Dendritic cell treated with granulocyte-macrophage colony-stimulating factor and Interleukin-4, amounts not matched to agents 40 ng/mL and 50 ng/mL, for 4 days (primary cell): ENCODE results near the gene NDUFV3.
"Not testable (repeated sequence)": the region's sequence is repeated elsewhere in the genome, so short reads cannot be mapped to it uniquely, and the experiment has no call there.

Source experiments
- H3K27ac Mint-ChIP-seq: one replicate; pipeline ENCODE4 v1.8.0; 2022; ENCODE audit warnings: mild to moderate bottlenecking, mixed read lengths
- H3K27me3 Mint-ChIP-seq: one replicate; pipeline ENCODE4 v1.8.0; 2022; ENCODE audit warnings: mild to moderate bottlenecking, mixed read lengths
- H3K36me3 Mint-ChIP-seq: one replicate; pipeline ENCODE4 v1.8.0; 2022; ENCODE audit warnings: low read depth, mixed read lengths
- H3K4me1 Mint-ChIP-seq: one replicate; pipeline ENCODE4 v1.8.0; 2022; ENCODE audit warnings: low read depth, mixed read lengths
- H3K4me3 Mint-ChIP-seq: one replicate; pipeline ENCODE4 v1.8.0; 2022; ENCODE audit warnings: mild to moderate bottlenecking, moderate library complexity, mixed read lengths
- H3K9me3 Mint-ChIP-seq: one replicate; pipeline ENCODE4 v1.8.0; 2022; ENCODE audit warnings: mixed read lengths
- intact Hi-C: fragments of 100-400 bp; cut with micrococcal nuclease; formaldehyde crosslinking; loops from one replicate; pipeline ENCODE4 v1.15.0; 2022

The NDUFV3 gene

DNA sequence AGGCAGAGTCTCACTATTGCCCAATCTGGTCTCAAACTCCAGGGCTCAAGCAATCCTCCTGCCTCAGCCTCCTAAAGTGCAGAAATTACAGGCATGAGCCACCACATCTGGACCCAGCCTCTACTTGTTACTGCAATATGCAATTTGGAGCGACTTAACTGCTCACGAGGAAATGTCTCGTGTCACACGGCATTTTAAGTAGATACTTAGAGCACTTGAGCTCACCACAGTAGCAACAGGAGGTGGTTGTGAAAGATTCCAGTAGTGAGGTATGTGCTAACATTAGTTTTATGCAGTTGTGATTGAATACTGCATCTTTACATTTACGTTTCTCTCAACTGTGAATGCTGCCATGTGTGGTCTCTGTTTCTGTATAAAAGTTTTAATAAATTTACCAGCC lies 5.8 kb upstream of the NDUFV3 start:
- Mint-ChIP-seq H3K27ac (no peak overlapping the region), H3K27me3 (no peaks in the 10 kb centered on the region), H3K4me3 (no peak overlapping the region), H3K36me3 (no peaks in the 10 kb centered on the region), H3K4me1 (peaks cover 2% of the 10 kb centered on the region), H3K9me3 (no peaks in the 10 kb centered on the region)
- intact Hi-C loops: no loop called here

- peak overlapping the region; percentile 98 for H3K27ac Mint-ChIP-seq
- intact Hi-C loops: loop anchor here (5.0 kb wide), 1 partner anchor 80 kb away; the partner anchor contains the start of gene PKNOX1
- H3K9me3 Mint-ChIP-seq: no peaks in the 10 kb centered on the region
- peaks cover 35% of the 10 kb centered on the region for H3K36me3 Mint-ChIP-seq
- peaks cover 11% of the 10 kb centered on the region for H3K4me1 Mint-ChIP-seq
- no peaks in the 10 kb centered on the region for H3K27me3 Mint-ChIP-seq
- H3K4me3 Mint-ChIP-seq: peak overlapping the region; percentile 80
Measured at GRCh38 chr21:42892582-42892930, 553 bp upstream of the NDUFV3 start.

DNA sequence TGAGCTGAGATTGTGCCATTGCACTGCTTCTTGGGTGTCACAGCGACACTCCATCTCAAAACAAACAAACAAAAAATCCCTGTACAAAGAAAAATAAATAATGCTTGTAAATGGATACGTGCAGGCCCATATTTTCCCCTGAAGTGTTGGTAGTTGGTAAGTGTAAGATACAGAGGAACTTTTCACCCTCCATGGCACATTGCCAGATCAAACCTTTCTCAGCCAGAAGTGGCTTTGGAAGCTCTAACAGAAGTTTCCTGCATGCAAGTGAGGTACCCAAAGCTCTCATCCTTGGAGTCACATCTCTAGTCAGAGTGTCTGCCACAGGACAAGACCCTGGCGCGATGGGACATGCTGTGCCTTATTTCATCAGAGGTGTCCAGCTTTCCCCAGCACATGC lies 7.3 kb downstream of the NDUFV3 start:
- intact Hi-C loops: no loop called here
- Mint-ChIP-seq H3K27ac (no peak overlapping the region), H3K27me3 (no peaks in the 10 kb centered on the region), H3K9me3 (no peaks in the 10 kb centered on the region), H3K36me3 (peaks cover 95% of the 10 kb centered on the region), H3K4me1 (peaks cover 20% of the 10 kb centered on the region), H3K4me3 (no peak overlapping the region)

DNA sequence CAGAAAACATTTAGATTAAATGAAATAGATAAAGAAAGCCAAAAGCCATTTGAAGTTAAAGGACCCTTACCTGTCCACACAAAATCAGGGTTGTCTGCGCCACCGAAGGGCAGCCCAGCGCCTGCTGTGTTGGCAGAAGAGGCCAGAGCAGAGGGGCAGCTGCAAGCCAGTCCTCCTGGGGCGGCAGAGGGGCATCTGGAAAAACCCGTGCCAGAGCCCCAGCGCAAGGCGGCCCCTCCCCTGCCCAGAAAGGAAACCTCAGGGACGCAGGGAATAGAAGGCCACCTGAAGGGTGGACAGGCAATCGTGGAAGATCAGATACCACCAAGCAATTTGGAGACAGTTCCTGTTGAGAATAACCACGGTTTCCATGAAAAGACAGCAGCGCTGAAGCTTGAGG lies 10.7 kb downstream of the NDUFV3 start:
- Mint-ChIP-seq H3K4me1 (peaks cover 7% of the 10 kb centered on the region), H3K9me3 (no peaks in the 10 kb centered on the region), H3K4me3 (no peak overlapping the region), H3K36me3 (peaks cover 99% of the 10 kb centered on the region), H3K27ac (no peak overlapping the region), H3K27me3 (no peaks in the 10 kb centered on the region)
- intact Hi-C loops: no loop called here

DNA sequence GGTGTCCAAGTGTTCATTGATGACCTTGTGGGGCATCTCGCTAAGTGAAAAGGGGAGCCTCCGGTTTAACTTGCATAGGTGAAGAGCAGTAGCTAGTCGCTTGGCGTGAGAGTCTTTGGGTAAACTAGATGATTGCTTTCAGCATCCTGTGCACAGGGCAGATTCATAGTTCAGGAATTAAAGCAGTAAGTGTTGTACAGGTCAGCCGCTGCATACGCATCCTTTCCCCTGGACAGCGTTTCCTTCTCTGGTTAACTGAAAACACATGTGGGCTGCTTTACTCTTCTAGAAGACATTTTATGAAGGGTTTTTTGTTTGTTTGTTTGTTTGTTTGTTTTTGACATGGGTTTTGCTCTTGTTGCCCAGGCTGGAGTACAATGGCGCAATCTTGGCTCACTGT lies 12.1 kb downstream of the NDUFV3 start:
- H3K27ac Mint-ChIP-seq: no peak overlapping the region
- H3K4me1 Mint-ChIP-seq: peaks cover 5% of the 10 kb centered on the region
- H3K36me3 Mint-ChIP-seq: peaks cover 99% of the 10 kb centered on the region
- no peaks in the 10 kb centered on the region for H3K27me3 Mint-ChIP-seq
- intact Hi-C loops: no loop called here
- H3K9me3 Mint-ChIP-seq: no peaks in the 10 kb centered on the region
- no peak overlapping the region for H3K4me3 Mint-ChIP-seq

- H3K36me3 Mint-ChIP-seq: peaks cover 99% of the 10 kb centered on the region
- no peaks in the 10 kb centered on the region for H3K27me3 Mint-ChIP-seq
- no peak overlapping the region for H3K27ac Mint-ChIP-seq
- H3K4me3 Mint-ChIP-seq: no peak overlapping the region
- H3K9me3 Mint-ChIP-seq: no peaks in the 10 kb centered on the region
- no peaks in the 10 kb centered on the region for H3K4me1 Mint-ChIP-seq
- intact Hi-C loops: no loop called here
Measured at GRCh38 chr21:42906233-42906632, 13.1 kb downstream of the NDUFV3 start.

DNA sequence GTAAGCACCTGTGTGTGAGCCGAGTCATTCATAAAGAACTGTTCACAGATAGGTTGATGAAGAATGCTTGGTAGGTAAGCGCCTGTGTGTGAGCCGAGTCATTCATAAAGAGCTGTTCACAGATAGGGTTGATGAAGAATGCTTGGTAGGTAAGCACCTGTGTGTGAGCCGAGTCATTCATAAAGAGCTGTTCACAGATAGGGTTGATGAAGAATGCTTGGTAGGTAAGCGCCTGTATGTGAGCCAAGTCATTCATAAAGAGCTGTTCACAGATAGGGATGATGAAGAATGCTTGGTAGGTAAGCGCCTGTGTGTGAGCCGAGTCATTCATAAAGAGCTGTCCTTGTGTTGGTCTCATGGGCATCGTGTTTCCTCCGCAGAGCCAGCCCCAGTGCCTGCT lies 15.4 kb downstream of the NDUFV3 start:
- H3K27ac Mint-ChIP-seq, intact Hi-C loops, H3K27me3 Mint-ChIP-seq, H3K4me1 Mint-ChIP-seq, H3K4me3 Mint-ChIP-seq, H3K9me3 Mint-ChIP-seq: not testable (repeated sequence)
- H3K36me3 Mint-ChIP-seq: peaks cover 96% of the 10 kb centered on the region

- H3K4me3 Mint-ChIP-seq, intact Hi-C loops, H3K4me1 Mint-ChIP-seq, H3K27ac Mint-ChIP-seq, H3K27me3 Mint-ChIP-seq, H3K9me3 Mint-ChIP-seq: not testable (repeated sequence)
- H3K36me3 Mint-ChIP-seq: peaks cover 63% of the 10 kb centered on the region
Measured at GRCh38 chr21:42911920-42912319, 18.8 kb downstream of the NDUFV3 start.

GRCh38 chr21:42913476-42913875 lies 20.4 kb downstream of the NDUFV3 start:
- no peaks in the 10 kb centered on the region for H3K27me3 Mint-ChIP-seq
- no peaks in the 10 kb centered on the region for H3K9me3 Mint-ChIP-seq
- no peaks in the 10 kb centered on the region for H3K4me1 Mint-ChIP-seq
- intact Hi-C loops: no loop called here
- no peak overlapping the region for H3K4me3 Mint-ChIP-seq
- no peak overlapping the region for H3K27ac Mint-ChIP-seq
- peaks cover 47% of the 10 kb centered on the region for H3K36me3 Mint-ChIP-seq

DNA sequence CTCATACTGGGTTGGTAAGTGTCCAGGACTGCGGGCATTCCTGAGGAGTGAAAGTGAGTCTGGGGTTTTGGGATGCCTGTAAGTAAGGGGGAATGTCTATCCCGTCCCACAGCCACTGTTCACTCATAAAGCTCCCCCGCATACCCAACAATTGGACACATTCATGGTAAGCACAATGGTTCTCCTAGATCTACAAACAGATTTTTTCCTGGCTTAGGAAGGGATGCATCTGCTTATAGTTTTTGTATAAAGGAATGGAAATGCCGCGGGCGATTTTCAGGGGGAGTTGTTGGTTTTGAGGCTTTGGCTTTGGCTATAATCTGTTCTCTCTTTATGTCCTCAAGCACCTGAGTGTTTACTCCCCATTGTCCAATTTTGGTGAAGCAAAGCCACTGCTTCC lies 25.2 kb downstream of the NDUFV3 start:
- intact Hi-C loops: no loop called here
- no peak overlapping the region for H3K27ac Mint-ChIP-seq
- no peaks in the 10 kb centered on the region for H3K9me3 Mint-ChIP-seq
- no peaks in the 10 kb centered on the region for H3K27me3 Mint-ChIP-seq
- H3K4me1 Mint-ChIP-seq: peaks cover 3% of the 10 kb centered on the region
- peaks cover 3% of the 10 kb centered on the region for H3K36me3 Mint-ChIP-seq
- H3K4me3 Mint-ChIP-seq: no peak overlapping the region

GRCh38 chr21:42921927-42922326 lies 28.8 kb downstream of the NDUFV3 start:
- intact Hi-C loops: loop anchor here (5.0 to 10.0 kb wide), 2 partner anchors 50 to 723 kb away; partner anchors contain the start of gene PKNOX1
- Mint-ChIP-seq H3K27me3 (no peaks in the 10 kb centered on the region), H3K27ac (no peak overlapping the region), H3K36me3 (no peaks in the 10 kb centered on the region), H3K9me3 (no peaks in the 10 kb centered on the region), H3K4me1 (peaks cover 14% of the 10 kb centered on the region), H3K4me3 (no peak overlapping the region)

- Mint-ChIP-seq H3K27ac (no peak overlapping the region), H3K4me1 (peaks cover 14% of the 10 kb centered on the region)
- intact Hi-C loops: loop anchor here (5.0 to 10.0 kb wide), 2 partner anchors 49 to 722 kb away; partner anchors contain the start of gene PKNOX1
Measured at GRCh38 chr21:42922918-42923317, 29.8 kb downstream of the NDUFV3 start.

GRCh38 chr21:42923553-42924432 lies 30.7 kb downstream of the NDUFV3 start:
- intact Hi-C loops: loop anchor here (5.0 to 10.0 kb wide), 2 partner anchors 49 to 721 kb away; partner anchors contain the start of gene PKNOX1

More at GRCh38 chr21:42922918-42923317, 29.8 kb downstream of the NDUFV3 start:
- Mint-ChIP-seq H3K9me3 (no peaks in the 10 kb centered on the region), H3K27me3 (no peaks in the 10 kb centered on the region), H3K4me3 (no peak overlapping the region), H3K36me3 (no peaks in the 10 kb centered on the region)

DNA sequence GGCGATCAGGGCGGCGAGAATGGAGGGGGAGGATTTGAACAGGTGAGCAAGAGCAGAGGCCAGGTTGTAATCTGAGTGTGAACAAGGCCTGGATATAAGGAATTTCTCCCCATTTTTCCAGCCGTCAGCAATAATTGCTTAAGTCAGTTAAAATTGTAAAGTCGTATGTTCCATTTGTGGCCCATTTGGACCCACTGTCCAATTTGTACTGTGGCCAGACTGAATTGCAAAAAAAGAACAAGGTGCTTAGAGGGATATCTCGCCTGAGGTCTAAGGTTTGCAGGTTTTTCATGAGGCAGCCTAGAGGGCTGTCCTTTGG lies 31.3 kb downstream of the NDUFV3 start:
- Mint-ChIP-seq H3K4me3 (no peak overlapping the region), H3K27me3 (no peaks in the 10 kb centered on the region), H3K27ac (peak overlapping the region; percentile 60), H3K9me3 (no peaks in the 10 kb centered on the region), H3K36me3 (no peaks in the 10 kb centered on the region), H3K4me1 (peaks cover 14% of the 10 kb centered on the region)
- intact Hi-C loops: loop anchor here (5.0 to 10.0 kb wide), 2 partner anchors 48 to 720 kb away; partner anchors contain the start of gene PKNOX1

More at GRCh38 chr21:42923553-42924432, 30.7 kb downstream of the NDUFV3 start:
- no peaks in the 10 kb centered on the region for H3K9me3 Mint-ChIP-seq
- peak overlapping the region; percentile 27 for H3K4me3 Mint-ChIP-seq
- no peaks in the 10 kb centered on the region for H3K36me3 Mint-ChIP-seq
- peaks cover 14% of the 10 kb centered on the region for H3K4me1 Mint-ChIP-seq
- no peaks in the 10 kb centered on the region for H3K27me3 Mint-ChIP-seq
- peak overlapping the region; percentile 60 for H3K27ac Mint-ChIP-seq
